ENCODE data around the gene SYCP2L.

DNA sequence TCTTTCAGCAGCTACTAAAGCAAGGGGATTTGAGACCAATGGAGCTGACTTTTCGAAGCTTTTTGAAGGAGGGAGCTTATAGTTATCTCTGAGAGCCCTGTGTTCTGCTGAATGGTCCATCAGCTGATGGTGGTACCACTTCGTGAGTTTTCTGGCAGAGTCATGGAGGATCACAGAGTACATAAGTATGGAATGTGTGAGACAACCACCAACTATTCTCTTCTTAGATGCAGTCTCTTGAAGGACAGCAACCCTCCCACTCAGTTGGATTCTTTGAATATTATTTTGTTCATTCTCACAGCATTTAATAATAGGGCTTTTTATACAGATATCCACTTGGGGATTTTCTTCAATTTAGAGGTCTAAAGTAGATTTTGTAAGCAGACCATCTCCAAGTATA is 81.9 kb downstream of the SYCP2L start:
- TF ChIP-seq TAF1 (IDR thresholded peaks at IDR 0.05; ENCODE audit: low read depth) (no peak), POLR2AphosphoS5 (IDR thresholded peaks at IDR 0.05) (no peak), EZH2 (IDR thresholded peaks at IDR 0.05; ENCODE audit: borderline replicate concordance, insufficient read depth, low read length, poor library complexity, severe bottlenecking) (no peak), SMC3 (conservative IDR thresholded peaks at IDR 0.05; ENCODE audit: poor library complexity) (no peak)
- TF ChIP-seq, protein P1, sequence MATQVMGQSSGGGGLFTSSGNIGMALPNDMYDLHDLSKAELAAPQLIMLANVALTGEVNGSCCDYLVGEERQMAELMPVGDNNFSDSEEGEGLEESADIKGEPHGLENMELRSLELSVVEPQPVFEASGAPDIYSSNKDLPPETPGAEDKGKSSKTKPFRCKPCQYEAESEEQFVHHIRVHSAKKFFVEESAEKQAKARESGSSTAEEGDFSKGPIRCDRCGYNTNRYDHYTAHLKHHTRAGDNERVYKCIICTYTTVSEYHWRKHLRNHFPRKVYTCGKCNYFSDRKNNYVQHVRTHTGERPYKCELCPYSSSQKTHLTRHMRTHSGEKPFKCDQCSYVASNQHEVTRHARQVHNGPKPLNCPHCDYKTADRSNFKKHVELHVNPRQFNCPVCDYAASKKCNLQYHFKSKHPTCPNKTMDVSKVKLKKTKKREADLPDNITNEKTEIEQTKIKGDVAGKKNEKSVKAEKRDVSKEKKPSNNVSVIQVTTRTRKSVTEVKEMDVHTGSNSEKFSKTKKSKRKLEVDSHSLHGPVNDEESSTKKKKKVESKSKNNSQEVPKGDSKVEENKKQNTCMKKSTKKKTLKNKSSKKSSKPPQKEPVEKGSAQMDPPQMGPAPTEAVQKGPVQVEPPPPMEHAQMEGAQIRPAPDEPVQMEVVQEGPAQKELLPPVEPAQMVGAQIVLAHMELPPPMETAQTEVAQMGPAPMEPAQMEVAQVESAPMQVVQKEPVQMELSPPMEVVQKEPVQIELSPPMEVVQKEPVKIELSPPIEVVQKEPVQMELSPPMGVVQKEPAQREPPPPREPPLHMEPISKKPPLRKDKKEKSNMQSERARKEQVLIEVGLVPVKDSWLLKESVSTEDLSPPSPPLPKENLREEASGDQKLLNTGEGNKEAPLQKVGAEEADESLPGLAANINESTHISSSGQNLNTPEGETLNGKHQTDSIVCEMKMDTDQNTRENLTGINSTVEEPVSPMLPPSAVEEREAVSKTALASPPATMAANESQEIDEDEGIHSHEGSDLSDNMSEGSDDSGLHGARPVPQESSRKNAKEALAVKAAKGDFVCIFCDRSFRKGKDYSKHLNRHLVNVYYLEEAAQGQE (IDR thresholded peaks at IDR 0.05; ENCODE audit: borderline replicate concordance) = no peak
- TF ChIP-seq, protein P2, sequence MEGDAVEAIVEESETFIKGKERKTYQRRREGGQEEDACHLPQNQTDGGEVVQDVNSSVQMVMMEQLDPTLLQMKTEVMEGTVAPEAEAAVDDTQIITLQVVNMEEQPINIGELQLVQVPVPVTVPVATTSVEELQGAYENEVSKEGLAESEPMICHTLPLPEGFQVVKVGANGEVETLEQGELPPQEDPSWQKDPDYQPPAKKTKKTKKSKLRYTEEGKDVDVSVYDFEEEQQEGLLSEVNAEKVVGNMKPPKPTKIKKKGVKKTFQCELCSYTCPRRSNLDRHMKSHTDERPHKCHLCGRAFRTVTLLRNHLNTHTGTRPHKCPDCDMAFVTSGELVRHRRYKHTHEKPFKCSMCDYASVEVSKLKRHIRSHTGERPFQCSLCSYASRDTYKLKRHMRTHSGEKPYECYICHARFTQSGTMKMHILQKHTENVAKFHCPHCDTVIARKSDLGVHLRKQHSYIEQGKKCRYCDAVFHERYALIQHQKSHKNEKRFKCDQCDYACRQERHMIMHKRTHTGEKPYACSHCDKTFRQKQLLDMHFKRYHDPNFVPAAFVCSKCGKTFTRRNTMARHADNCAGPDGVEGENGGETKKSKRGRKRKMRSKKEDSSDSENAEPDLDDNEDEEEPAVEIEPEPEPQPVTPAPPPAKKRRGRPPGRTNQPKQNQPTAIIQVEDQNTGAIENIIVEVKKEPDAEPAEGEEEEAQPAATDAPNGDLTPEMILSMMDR (IDR thresholded peaks at IDR 0.05; ENCODE audit: poor library complexity, severe bottlenecking) = no peak
